HG02970 (cell line): Measurements from ENCODE around the gene CASP6.

Experiments
- ATAC-seq: cut with Tn5 transposase; IDR thresholded peaks from one replicate; pipeline ENCODE4 v1.9.1; 2021; ENCODE audit warnings: mild to moderate bottlenecking, moderate library complexity, moderate number of reproducible peaks; ENCODE audit not compliant: unreplicated experiment, low FRiP score

Gene CASP6

DNA sequence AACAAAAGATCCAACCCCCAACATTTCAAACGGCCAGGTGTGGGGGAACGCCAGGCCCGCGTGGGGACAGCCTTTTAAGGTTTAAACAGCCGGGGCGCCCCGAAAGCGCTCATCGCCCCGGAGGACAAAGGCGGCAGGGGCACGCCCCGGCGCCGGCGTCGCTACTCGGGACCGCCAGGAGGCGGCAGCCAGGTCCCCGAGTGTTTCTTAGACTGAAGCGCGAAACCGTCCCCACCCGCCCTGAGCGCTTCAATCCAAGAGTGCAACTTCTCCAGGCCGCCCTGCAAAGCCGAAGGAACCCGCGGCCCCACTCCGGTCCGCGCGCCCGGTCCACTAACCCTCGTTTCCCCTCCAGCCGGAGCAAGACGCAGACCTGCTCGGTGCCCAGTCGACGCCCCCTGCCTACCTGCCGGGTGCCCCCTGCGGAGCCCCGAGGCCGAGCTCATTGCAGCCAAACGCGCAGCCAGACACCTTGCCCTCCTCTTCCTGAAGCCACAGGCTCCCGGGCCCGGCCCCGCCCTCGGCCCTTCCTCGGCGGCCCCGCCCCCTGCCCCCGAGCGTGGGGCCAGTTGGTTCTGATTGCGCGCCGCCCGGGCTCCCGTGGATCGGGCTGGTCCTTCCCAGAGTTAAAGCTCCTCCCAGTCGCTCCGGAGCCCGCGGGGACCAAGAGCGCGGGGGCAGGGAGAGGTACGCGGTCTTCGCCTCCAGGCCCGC, at the start of gene CASP6:
Gene CASP6, minus strand, starts transcription at position 496 of the 714 bp plus-strand sequence. Its CDS starts 50 bp downstream, at position 446.
- ATAC-seq = peak; percentile 75

DNA sequence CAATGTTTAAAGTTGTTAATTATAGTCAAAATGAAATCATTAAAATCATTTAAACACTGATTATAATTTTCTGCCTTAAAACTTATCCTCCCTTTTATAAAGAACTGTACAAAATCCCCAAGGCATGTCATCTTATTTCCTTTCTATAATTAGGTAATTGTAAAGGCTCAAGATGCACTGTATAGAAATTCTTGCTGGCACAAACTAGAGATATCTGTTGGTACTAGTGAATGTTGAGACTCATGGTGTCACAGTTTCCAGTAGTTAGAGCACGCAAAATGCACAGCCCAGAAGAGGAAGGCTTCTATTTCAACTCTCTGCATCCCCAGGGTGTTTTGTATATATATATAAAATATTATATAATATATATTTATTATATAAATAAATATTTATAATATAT, 49.3 kb upstream of the CASP6 start:
- ATAC-seq = no peak

- no peak for ATAC-seq
Measured at GRCh38 chr4:109751852-109752251, 48.6 kb upstream of the CASP6 start.

DNA sequence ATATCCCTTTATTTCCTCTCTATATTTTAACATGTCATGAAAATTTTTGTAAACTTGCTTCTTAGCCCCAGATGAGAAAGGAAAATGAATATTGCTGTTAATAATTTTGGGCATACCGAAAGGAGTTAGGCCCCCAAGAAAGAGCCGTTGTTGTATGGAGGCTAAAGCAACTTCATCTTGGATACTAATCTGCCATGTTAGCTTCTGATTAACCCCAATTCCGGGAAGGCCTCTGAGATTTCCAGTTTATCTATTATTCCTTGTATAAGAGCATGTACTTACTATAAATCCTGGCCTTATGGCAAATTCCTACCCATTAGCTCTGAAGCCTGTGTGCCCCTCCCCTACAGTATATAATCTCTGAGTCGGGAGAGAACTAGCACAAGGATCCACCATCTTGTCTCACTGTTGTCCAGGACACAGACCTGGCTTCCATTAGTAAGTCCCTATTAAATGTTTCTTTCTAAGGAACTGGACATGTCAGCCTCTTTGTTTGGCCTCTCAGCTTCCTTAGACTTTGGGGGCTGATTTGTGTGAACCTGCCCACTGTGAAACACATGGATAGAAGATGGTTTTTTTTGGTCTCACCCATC, 47.5 kb upstream of the CASP6 start:
- ATAC-seq = no peak

GRCh38 chr4:109749388-109750082, 46.3 kb upstream of the CASP6 start:
- ATAC-seq = no peak

DNA sequence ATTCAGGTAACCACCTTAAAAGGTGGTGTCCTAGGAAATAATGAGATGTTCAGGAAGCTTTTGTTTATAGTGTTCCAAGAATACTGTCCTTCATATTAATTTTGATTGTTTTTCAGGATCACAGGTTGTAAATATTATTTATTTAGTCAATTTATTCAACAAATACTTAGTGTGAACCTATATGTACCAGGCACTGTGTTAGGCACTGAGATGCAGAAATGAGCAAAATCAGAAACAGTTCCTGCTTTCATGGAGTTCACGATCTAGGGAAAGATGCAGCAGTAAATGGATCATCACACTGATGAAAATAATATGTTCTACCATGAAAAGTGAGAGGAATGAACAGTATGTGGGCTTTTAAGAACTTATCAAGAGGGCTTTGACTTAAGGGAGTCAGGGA, 44.9 kb upstream of the CASP6 start:
- no peak for ATAC-seq

- ATAC-seq = no peak
Measured at GRCh38 chr4:109746728-109747127, 43.5 kb upstream of the CASP6 start.

GRCh38 chr4:109745830-109746229, 42.6 kb upstream of the CASP6 start:
- ATAC-seq = no peak

GRCh38 chr4:109739547-109739946, 36.3 kb upstream of the CASP6 start:
- ATAC-seq = no peak

DNA sequence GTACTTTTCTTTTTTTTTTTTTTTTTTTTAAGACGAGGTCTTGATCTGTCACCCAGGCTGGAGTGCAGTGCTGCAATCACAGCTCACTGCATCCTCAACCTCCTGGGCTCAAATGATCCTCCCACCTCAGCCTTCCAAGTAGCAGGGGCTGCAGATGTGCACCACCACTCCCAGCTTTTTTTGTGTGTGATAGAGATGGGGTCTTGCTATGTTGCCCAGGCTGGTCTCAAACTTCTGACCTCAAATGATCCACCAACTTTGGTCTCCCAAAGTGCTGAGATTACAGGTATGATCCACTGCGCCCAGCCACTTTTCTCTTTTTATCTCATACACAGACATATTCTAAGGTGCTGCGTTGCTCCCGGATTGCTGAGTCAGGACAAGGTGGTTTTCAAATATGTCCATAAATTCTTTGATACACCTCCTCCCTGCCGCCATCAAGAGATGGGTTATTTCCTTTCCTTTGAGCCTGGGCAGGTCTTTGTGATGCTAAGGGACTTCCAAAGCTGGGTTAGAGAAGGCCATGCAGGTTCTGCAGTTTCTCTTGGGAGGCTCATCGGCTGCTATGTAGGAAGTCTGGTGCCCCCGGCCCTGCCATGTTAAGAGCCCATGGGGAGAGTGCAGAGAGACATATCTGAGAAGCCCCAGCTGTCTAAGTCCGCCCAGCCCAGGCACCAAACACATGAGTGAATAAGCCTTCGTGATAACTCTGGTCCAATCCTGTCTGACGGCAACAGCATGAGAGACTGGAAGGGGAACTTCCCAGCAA, 35.0 kb upstream of the CASP6 start:
- ATAC-seq = no peak

GRCh38 chr4:109735566-109736365, 32.5 kb upstream of the CASP6 start:
- no peak for ATAC-seq

DNA sequence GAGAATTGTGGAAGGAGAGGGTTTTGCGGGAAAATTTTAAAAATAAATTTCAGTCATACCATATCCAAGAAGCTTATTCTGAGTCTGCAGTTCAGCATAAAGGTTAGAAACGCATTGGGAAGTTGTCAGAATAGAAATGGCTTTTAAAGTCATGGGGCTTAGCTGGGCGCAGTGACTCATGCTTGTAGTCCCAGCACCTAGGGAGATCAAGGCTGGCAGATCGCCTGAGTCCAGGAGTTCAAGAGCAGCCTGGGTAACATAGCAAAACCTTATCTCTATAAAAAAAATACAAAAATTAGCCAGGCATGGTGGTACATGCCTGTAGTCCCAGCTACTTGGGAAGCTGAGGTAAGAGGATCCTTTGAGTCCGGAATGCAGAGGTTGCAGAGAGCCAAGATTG, 30.5 kb upstream of the CASP6 start:
- no peak for ATAC-seq

DNA sequence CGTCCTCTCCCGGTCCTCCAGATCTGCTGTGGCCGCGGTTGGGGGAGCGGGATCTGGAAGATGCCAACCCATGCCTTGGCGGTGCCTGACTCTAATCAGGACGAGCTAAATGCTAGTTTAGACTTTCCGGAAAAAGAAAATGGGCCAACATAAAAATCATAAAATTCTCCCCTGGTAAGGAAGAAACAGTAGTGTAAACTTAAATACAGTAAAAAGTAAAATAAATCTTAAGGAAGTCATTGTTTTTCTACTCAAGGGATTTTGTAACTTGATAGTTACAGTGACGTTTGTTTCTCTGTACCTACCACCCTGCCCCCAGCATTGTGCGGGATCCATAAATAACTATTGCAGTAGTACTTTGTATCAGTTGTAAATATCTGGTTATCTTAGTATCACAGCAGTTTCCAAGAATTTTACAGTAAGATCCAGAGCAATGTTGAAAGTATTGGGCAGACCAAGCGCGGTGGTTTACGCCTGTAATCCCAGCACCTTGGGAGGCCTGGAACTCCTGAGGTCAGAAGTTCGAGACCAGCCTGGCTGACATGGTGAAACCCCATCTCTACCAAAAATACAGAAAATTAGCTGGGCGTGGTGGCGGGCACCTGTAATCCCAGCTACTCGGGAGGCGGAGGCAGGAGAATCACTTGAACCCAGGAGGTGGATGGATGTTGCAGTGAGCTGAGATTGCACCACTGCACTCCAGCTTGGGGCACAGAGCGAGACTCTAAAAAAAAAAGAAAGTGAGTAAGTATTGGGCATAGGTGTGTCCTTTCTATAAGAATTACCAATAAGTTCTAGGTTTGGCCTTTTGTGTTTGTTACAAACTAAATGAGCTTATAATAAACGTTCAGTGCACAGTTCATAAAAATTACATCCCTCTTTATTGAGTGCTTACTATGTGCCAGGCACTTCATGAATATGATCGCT, 27.6 kb upstream of the CASP6 start:
- no peak for ATAC-seq

- ATAC-seq = peak; percentile 86
Measured at GRCh38 chr4:109729718-109730618, 26.7 kb upstream of the CASP6 start, which contains the start of gene PLA2G12A. Gene PLA2G12A, minus strand, starts transcription at chr4:109730070. Its CDS starts 261 bp downstream, at chr4:109729809.

DNA sequence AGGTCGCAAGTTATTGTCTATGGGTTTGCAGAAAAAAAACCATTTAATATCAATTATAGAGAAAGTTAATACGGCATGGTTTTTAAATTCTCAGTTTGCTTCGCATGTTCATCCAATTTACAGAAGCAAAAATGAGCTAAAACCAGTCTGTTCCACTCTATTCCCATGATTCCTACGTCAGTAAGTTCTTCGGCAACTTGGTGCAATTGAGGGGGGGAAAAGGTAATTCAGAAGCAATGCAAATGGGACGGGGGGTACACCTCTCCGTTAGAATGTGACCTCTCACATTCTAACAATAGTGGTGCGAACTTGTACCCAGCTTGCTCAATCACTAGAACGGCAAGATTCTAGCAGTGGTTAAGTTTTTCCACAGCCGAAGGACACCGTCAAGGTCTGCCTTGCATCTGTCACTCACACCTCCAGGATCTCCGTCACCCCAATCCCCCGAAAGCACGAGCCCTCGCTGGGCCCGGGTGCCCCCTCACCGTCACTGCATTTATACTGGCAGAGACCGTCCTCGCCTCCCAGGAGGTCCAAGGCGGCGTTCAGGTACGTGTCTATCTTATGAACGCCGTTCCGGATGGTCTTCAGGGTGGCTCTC, 26.0 kb upstream of the CASP6 start:
- ATAC-seq = no peak

DNA sequence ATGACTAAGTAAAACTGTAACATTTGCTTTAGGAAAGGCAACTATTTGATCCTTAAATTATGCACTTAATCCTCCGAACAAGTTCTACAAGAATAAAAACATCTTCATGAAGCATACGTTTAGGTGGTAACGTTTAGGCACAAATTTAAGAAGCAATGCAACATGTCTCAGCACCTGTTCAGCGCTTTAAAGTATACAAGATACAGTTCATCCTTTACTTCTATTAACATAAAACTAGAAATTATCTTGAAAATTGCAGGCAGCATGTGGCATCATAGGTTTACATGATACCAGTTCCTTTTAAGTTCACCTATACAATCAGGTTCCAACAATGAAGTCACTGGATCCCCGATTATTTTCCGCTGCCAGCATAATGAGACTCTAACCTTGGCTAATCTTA, 25.1 kb upstream of the CASP6 start:
- ATAC-seq = no peak

DNA sequence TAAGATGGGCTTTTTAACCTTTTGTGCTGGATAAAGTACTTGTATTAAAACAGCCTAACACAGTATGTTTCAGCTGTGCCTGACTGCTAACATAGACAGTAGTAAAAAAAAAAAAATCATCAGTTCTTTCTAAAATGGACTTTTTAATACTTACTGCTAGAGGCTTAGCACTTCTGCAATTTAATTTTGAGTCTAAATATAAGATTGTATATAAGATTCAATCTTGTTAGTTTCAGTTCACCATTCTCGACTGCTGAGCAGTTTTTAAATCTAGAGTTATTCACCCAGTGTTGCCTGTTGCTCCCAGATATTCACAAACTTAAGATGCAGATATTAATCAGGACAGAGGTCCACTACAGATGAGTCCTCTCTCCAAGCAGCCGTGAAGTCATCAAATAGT, 19.9 kb upstream of the CASP6 start:
- no peak for ATAC-seq

- no peak for ATAC-seq
Measured at GRCh38 chr4:109722357-109722756, 19.1 kb upstream of the CASP6 start.
